GM20000 (cell line): Measurements from ENCODE around the gene ELMO1.

ENCODE experiments used
- DNase-seq: peaks from one replicate; pipeline ENCODE4 v3.0.0; 2012; ENCODE audit warnings: low spot score
- CTCF ChIP-seq: IDR thresholded peaks from 2 replicates; pipeline ENCODE4 v1.5.1; 2012; ENCODE audit warnings: mild to moderate bottlenecking, control low read depth; ENCODE audit errors: extremely low read depth, missing control alignments

ELMO1 gene

GRCh38 chr7:37489703-37490102, 41.0 kb upstream of the ELMO1 start:
- DNase-seq = no peak
- TF ChIP-seq CTCF = no peak

GRCh38 chr7:37488163-37488764, 39.6 kb upstream of the ELMO1 start:
- TF ChIP-seq CTCF = no peak
- no peak for DNase-seq

- no peak for TF ChIP-seq CTCF
- DNase-seq = no peak
Measured at GRCh38 chr7:37484426-37485073, 35.9 kb upstream of the ELMO1 start.

GRCh38 chr7:37483627-37484026, 35.0 kb upstream of the ELMO1 start:
- no peak for DNase-seq
- TF ChIP-seq CTCF = no peak

GRCh38 chr7:37482953-37483352, 34.3 kb upstream of the ELMO1 start:
- DNase-seq = no peak
- no peak for TF ChIP-seq CTCF

GRCh38 chr7:37482505-37482904, 33.8 kb upstream of the ELMO1 start:
- TF ChIP-seq CTCF = no peak
- DNase-seq = no peak

GRCh38 chr7:37481722-37482288, 33.1 kb upstream of the ELMO1 start:
- no peak for TF ChIP-seq CTCF
- no peak for DNase-seq
